Keratinocyte (primary cell): ENCODE data around the gene FHIT. TPM values are rescaled to one million over a fixed set of nuclear protein-coding genes. Genes with fewer than 3 reads are reported as not detected.

ENCODE experiments used
- DNase-seq: peaks from one replicate; pipeline ENCODE4 v3.0.0-alpha.2; 2011; ENCODE audit warnings: low read depth, missing footprints, low spot score
- FAIRE-seq: peaks from 2 replicates; lab custom pipeline; 2011; peaks lifted over from hg19 to GRCh38; lab: Jason Lieb, UNC
- H2AFZ ChIP-seq: 2 replicates; pipeline ENCODE4 v1.6.0; 2012; ENCODE audit warnings: low read length, control low read depth, inconsistent platforms; ENCODE audit not compliant: control insufficient read depth
- H3K27ac ChIP-seq: 2 replicates; pipeline ENCODE4 v1.5.1; 2011; ENCODE audit warnings: low read length; ENCODE audit not compliant: control insufficient read depth, insufficient read depth
- H3K27me3 ChIP-seq: 3 replicates; pipeline ENCODE4 v1.6.0; 2011; ENCODE audit warnings: low read length; ENCODE audit not compliant: control insufficient read depth, insufficient read depth; ENCODE audit errors: extremely low read depth
- H3K36me3 ChIP-seq, 2 experiments: 2 replicates in 1 of 2; 3 replicates in 1 of 2; pipeline ENCODE4 v1.5.1; 2011; ENCODE audit warnings: low read length in 2 of 2, mild to moderate bottlenecking in 1 of 2; ENCODE audit not compliant: control insufficient read depth in 2 of 2, insufficient read depth in 2 of 2; ENCODE audit errors: extremely low read depth in 1 of 2
- H3K4me1 ChIP-seq: 3 replicates; pipeline ENCODE4 v1.5.1; 2011; ENCODE audit warnings: low read length; ENCODE audit not compliant: control insufficient read depth, insufficient read depth; ENCODE audit errors: extremely low read depth
- H3K4me2 ChIP-seq: 3 replicates; pipeline ENCODE4 v1.6.0; 2011; ENCODE audit warnings: low read depth, low read length; ENCODE audit not compliant: control insufficient read depth, insufficient read depth; ENCODE audit errors: extremely low read depth
- H3K4me3 ChIP-seq, 3 experiments: fragments of 200-600 bp in 1 of 3; sonication (generic) in 1 of 3; 2 replicates in 2 of 3; 3 replicates in 1 of 3; pipeline ENCODE4 v1.5.1; 2011 to 2016; ENCODE audit warnings: low read length in 3 of 3, mild to moderate bottlenecking in 3 of 3, control low read depth in 2 of 3, inconsistent platforms in 1 of 3, low read depth in 1 of 3, mixed read lengths in 1 of 3, mixed run types in 1 of 3, moderate library complexity in 1 of 3; ENCODE audit not compliant: control insufficient read depth in 2 of 3, insufficient read depth in 2 of 3; ENCODE audit errors: extremely low read depth in 1 of 3
- H3K79me2 ChIP-seq: 2 replicates; pipeline ENCODE4 v1.6.0; 2012; ENCODE audit warnings: low read length; ENCODE audit not compliant: control insufficient read depth, insufficient read depth
- H3K9ac ChIP-seq: 3 replicates; pipeline ENCODE4 v1.6.0; 2011; ENCODE audit warnings: low read length; ENCODE audit not compliant: control insufficient read depth, insufficient read depth; ENCODE audit errors: extremely low read depth
- H3K9me1 ChIP-seq: 3 replicates; pipeline ENCODE4 v1.6.0; 2011; ENCODE audit warnings: low read length; ENCODE audit not compliant: control insufficient read depth, insufficient read depth; ENCODE audit errors: extremely low read depth
- H3K9me3 ChIP-seq: 2 replicates; pipeline ENCODE4 v1.5.1; 2012; ENCODE audit warnings: low read depth, low read length; ENCODE audit not compliant: control insufficient read depth
- H4K20me1 ChIP-seq: 3 replicates; pipeline ENCODE4 v1.6.0; 2011; ENCODE audit warnings: low read length; ENCODE audit not compliant: control insufficient read depth, insufficient read depth; ENCODE audit errors: extremely low read depth
- EZH2 ChIP-seq: IDR thresholded peaks from one replicate; pipeline ENCODE4 v1.6.1; 2012; ENCODE audit warnings: inconsistent platforms, mild to moderate bottlenecking, low read length, moderate library complexity
- dilution Hi-C: fragments of 300-500 bp; cut with MboI; formaldehyde crosslinking; loops from one replicate; pipeline ENCODE4 v1.7.0; 2020; ENCODE audit warnings: low sequenced_read_pairs; ENCODE audit not compliant: extremely low pct_ligation_motif_present
- polyA plus RNA-seq, 5 experiments: library from polyadenylated mRNA; depleted of rRNA in 3 of 5; stranded (reverse) in 3 of 5; stranded (forward) in 1 of 5; unstranded in 1 of 5; fragments of >200 nt; gene quantifications; 1 replicate in 1 of 5; 2 replicates in 3 of 5; 3 replicates in 1 of 5; pipeline versions ENCODE4 v1.2.1 to v1.2.3, GENCODE V29; 2011 to 2012; ENCODE audit warnings: missing spikeins in 2 of 5, low read depth in 1 of 5, low replicate concordance in 1 of 5
- TF ChIP-seq, protein P1 (sequence below), 3 experiments: IDR thresholded peaks in 1 of 3; conservative IDR thresholded peaks in 1 of 3; optimal IDR thresholded peaks in 1 of 3; 2 replicates in 2 of 3; 3 replicates in 1 of 3; pipeline versions ENCODE3 to v1.5.1; 2011; ENCODE audit warnings: low read length in 3 of 3, mild to moderate bottlenecking in 3 of 3, moderate library complexity in 2 of 3, control low read depth in 1 of 3, inconsistent platforms in 1 of 3; ENCODE audit not compliant: insufficient read depth in 2 of 3; ENCODE audit errors: extremely low read depth in 1 of 3

The FHIT gene
- polyA plus RNA-seq, 1 donor (not counting 4 experiments of a cell fraction or from before 2014, with no cell fraction given), result 2.2 TPM

DNA sequence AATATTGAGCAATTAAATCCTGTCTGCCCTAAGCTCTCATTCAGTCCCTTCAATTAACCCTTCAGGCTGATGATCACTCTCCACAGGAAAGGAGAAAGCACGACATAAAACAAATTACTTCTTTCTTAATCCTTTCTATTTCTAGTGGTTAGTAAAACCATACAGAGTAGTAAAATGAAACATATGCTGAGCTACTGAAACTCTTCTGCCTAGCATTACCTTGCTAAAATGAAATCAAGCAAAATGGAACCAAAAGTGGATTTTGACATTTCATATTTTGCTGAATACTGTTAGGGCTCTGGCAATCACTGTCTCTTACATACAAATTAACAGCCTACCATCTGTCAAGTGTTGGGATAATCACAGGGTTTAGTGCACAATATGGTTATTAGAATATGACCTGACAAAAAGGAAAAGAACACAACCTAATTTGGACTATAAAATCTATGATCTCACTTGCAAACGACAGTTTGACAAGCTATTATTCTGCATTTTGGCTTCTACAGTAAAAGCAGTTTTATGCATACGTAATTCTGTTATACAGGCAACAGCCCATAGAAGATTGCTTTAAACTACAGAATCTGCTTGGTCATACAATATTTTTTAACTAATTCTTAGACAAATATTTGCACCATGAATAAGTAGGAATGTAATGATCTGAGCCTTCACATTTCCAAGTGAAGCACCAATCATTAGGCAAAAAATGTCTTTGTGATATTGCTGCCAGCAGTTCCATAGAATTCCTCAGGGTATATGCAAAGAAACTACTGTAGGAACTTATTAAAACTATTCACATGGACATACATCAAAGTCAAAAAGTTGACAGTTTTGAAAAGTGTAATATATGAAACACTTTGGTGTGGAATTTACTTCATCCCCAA lies 105.0 kb downstream of the FHIT start:
- Histone ChIP-seq H3K4me2 (no peak overlapping the region), H3K27me3 (no peaks in the 10 kb centered on the region), H2AFZ (no peak overlapping the region), H3K36me3 (no peaks in the 10 kb centered on the region), H3K9ac (no peak overlapping the region), H3K9me1 (no peaks in the 10 kb centered on the region), H3K9me3 (no peaks in the 10 kb centered on the region), H3K27ac (no peak overlapping the region), H3K4me1 (no peaks in the 10 kb centered on the region), H4K20me1 (no peaks in the 10 kb centered on the region), H3K79me2 (no peaks in the 10 kb centered on the region), H3K4me3 (no peak overlapping the region)
- FAIRE-seq (no peak), DNase-seq (no peak)
- TF ChIP-seq, protein P1, sequence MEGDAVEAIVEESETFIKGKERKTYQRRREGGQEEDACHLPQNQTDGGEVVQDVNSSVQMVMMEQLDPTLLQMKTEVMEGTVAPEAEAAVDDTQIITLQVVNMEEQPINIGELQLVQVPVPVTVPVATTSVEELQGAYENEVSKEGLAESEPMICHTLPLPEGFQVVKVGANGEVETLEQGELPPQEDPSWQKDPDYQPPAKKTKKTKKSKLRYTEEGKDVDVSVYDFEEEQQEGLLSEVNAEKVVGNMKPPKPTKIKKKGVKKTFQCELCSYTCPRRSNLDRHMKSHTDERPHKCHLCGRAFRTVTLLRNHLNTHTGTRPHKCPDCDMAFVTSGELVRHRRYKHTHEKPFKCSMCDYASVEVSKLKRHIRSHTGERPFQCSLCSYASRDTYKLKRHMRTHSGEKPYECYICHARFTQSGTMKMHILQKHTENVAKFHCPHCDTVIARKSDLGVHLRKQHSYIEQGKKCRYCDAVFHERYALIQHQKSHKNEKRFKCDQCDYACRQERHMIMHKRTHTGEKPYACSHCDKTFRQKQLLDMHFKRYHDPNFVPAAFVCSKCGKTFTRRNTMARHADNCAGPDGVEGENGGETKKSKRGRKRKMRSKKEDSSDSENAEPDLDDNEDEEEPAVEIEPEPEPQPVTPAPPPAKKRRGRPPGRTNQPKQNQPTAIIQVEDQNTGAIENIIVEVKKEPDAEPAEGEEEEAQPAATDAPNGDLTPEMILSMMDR (optimal IDR thresholded peaks at IDR 0.05 in 1 of 3, IDR thresholded peaks at IDR 0.05 in 1 of 3, conservative IDR thresholded peaks at IDR 0.05 in 1 of 3; ENCODE audit: extremely low read depth in 1 of 3, insufficient read depth in 2 of 3, low read length in 3 of 3), result no peak
- TF ChIP-seq EZH2, result no peak
- dilution Hi-C loops, result no loop called here

DNA sequence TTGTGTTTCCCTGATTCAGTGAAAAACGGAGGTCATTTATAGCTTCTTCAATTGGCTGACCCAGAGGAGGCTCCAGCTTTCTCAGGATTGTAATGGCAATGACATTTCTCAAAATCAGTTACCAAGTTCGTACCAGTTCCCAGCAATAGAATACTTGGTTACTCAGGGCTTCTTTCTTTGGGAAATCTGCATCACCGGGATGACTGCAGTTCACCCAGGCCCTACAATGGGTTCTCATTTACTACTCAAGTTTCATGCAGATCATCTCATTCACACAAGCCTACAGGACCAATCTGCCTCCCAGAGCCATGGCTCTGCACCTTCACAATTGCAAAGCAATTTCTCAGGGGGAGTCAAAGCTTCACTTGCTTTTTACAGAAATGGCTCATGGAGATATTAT lies 109.6 kb downstream of the FHIT start:
- Histone ChIP-seq H3K9me1 (no peaks in the 10 kb centered on the region), H3K4me2 (no peak overlapping the region), H2AFZ (no peak overlapping the region), H3K27me3 (no peaks in the 10 kb centered on the region), H3K27ac (no peak overlapping the region), H3K9ac (no peak overlapping the region), H3K9me3 (no peaks in the 10 kb centered on the region), H3K4me3 (no peak overlapping the region), H3K4me1 (no peaks in the 10 kb centered on the region), H3K79me2 (no peaks in the 10 kb centered on the region), H3K36me3 (no peaks in the 10 kb centered on the region), H4K20me1 (no peaks in the 10 kb centered on the region)
- dilution Hi-C loops, result no loop called here
- TF ChIP-seq EZH2, result no peak
- TF ChIP-seq, protein P1 (optimal IDR thresholded peaks at IDR 0.05 in 1 of 3, IDR thresholded peaks at IDR 0.05 in 1 of 3, conservative IDR thresholded peaks at IDR 0.05 in 1 of 3; ENCODE audit: extremely low read depth in 1 of 3, insufficient read depth in 2 of 3, low read length in 3 of 3), result no peak
- DNase-seq (no peak), FAIRE-seq (no peak)
